ENCODE measurements around the gene ATP2A3. TPM values are rescaled to one million over a fixed set of nuclear protein-coding genes. Genes with fewer than 3 reads are reported as not detected.

Gene ATP2A3
- total RNA-seq, 1 experiment from 2014 or later = 8.2 TPM

DNA sequence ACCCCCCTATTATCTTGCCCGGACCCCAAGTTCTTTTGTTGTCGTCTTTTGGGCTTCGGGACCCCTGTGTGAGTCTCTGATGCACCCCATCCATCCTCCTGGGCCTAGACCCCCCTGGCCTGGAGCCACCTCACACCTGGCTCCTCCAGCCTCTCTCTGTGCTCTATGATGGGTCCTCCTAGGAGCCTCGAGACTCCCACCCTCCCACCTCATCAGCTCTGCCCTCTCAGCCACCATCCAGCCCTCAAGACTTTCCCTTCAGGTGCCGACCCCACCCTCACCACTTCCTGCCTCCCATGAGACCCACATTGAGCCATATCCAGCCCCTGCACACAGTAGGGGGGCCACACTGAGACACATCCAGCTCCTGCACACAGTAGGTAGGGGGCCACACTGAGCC, 8.7 kb upstream of the ATP2A3 start:
- DNase-seq = no peak
- ChIA-PET POLR2A (no interaction called here), CTCF (no interaction called here)
- Mint-ChIP-seq H3K27me3 (ENCODE audit: insufficient read depth, unreplicated experiment) (no peaks in the 10 kb centered on the region), H3K36me3 (ENCODE audit: insufficient read depth, unreplicated experiment) (no peaks in the 10 kb centered on the region), H3K4me1 (ENCODE audit: low read depth, unreplicated experiment) (no peaks in the 10 kb centered on the region), H3K27ac (ENCODE audit: unreplicated experiment) (no peak overlapping the region), H3K4me3 (ENCODE audit: unreplicated experiment) (no peak overlapping the region), H3K9me3 (ENCODE audit: unreplicated experiment) (peaks cover 7% of the 10 kb centered on the region)
- Histone ChIP-seq H3K36me3 (ENCODE audit: control insufficient read depth, insufficient read depth, low read length) (no peaks in the 10 kb centered on the region), H3K4me3 (ENCODE audit: low read depth, low read length) (no peak overlapping the region), H3K9me3 (no peaks in the 10 kb centered on the region), H3K4me1 (no peaks in the 10 kb centered on the region), H3K27me3 (replicated peaks; ENCODE audit: control insufficient read depth, insufficient read depth, low read length) (no peaks in the 10 kb centered on the region)
- BruUV-seq (replicated peaks) = no TSS peak
- TF ChIP-seq CTCF (IDR thresholded peaks at IDR 0.05; ENCODE audit: insufficient read depth in 1 of 2, low read depth in 1 of 2, low read length in 1 of 2, severe bottlenecking in 1 of 2, unreplicated experiment in 1 of 2) = no peak
- intact Hi-C loops (cut with micrococcal nuclease; ENCODE audit: unreplicated experiment) = no loop called here

- DNase-seq = no peak
- CTCF ChIA-PET = no interaction called here
- no peaks in the 10 kb centered on the region for H3K4me1 Mint-ChIP-seq (ENCODE audit: low read depth, unreplicated experiment)
Measured at GRCh38 chr17:3972281-3972731, 8.1 kb upstream of the ATP2A3 start.

GRCh38 chr17:3970668-3971067, 6.4 kb upstream of the ATP2A3 start:
- CTCF ChIA-PET = no interaction called here
- no TSS peak for BruUV-seq (replicated peaks)
- DNase-seq = no peak
- Mint-ChIP-seq H3K4me1 (ENCODE audit: low read depth, unreplicated experiment) (no peaks in the 10 kb centered on the region), H3K4me3 (ENCODE audit: unreplicated experiment) (no peak overlapping the region), H3K27ac (ENCODE audit: unreplicated experiment) (no peak overlapping the region), H3K9me3 (ENCODE audit: unreplicated experiment) (peaks cover 7% of the 10 kb centered on the region), H3K27me3 (ENCODE audit: insufficient read depth, unreplicated experiment) (no peaks in the 10 kb centered on the region), H3K36me3 (ENCODE audit: insufficient read depth, unreplicated experiment) (no peaks in the 10 kb centered on the region)
- Histone ChIP-seq H3K27me3 (replicated peaks; ENCODE audit: control insufficient read depth, insufficient read depth, low read length) (no peaks in the 10 kb centered on the region), H3K36me3 (ENCODE audit: control insufficient read depth, insufficient read depth, low read length) (no peaks in the 10 kb centered on the region), H3K4me1 (no peaks in the 10 kb centered on the region), H3K4me3 (ENCODE audit: low read depth, low read length) (no peak overlapping the region), H3K9me3 (no peaks in the 10 kb centered on the region)
- POLR2A ChIA-PET = no interaction called here
- no peak for TF ChIP-seq CTCF (IDR thresholded peaks at IDR 0.05; ENCODE audit: insufficient read depth in 1 of 2, low read depth in 1 of 2, low read length in 1 of 2, severe bottlenecking in 1 of 2, unreplicated experiment in 1 of 2)
- intact Hi-C loops (cut with micrococcal nuclease; ENCODE audit: unreplicated experiment) = no loop called here

More at GRCh38 chr17:3972281-3972731, 8.1 kb upstream of the ATP2A3 start:
- no peaks in the 10 kb centered on the region for H3K4me1 ChIP-seq
- TF ChIP-seq CTCF (IDR thresholded peaks at IDR 0.05; ENCODE audit: insufficient read depth in 1 of 2, low read depth in 1 of 2, low read length in 1 of 2, severe bottlenecking in 1 of 2, unreplicated experiment in 1 of 2) = no peak
- Mint-ChIP-seq H3K9me3 (ENCODE audit: unreplicated experiment) (peaks cover 7% of the 10 kb centered on the region), H3K27ac (ENCODE audit: unreplicated experiment) (no peak overlapping the region), H3K36me3 (ENCODE audit: insufficient read depth, unreplicated experiment) (no peaks in the 10 kb centered on the region), H3K4me3 (ENCODE audit: unreplicated experiment) (no peak overlapping the region), H3K27me3 (ENCODE audit: insufficient read depth, unreplicated experiment) (no peaks in the 10 kb centered on the region)
- BruUV-seq (replicated peaks) = no TSS peak
- no peaks in the 10 kb centered on the region for H3K27me3 ChIP-seq (replicated peaks; ENCODE audit: control insufficient read depth, insufficient read depth, low read length)
- no peak overlapping the region for H3K4me3 ChIP-seq (ENCODE audit: low read depth, low read length)
- POLR2A ChIA-PET = no interaction called here
- no peaks in the 10 kb centered on the region for H3K9me3 ChIP-seq
- no peaks in the 10 kb centered on the region for H3K36me3 ChIP-seq (ENCODE audit: control insufficient read depth, insufficient read depth, low read length)
- intact Hi-C loops (cut with micrococcal nuclease; ENCODE audit: unreplicated experiment) = no loop called here

Data from Caco-2 (cell line).